ENCODE measurements around the gene FBP1. TPM values are rescaled to one million over a fixed set of nuclear protein-coding genes. Genes with fewer than 3 reads are reported as not detected.
"Not testable (repeated sequence)": the region's sequence is repeated elsewhere in the genome, so short reads cannot be mapped to it uniquely, and the experiment has no call there.

Gene FBP1
- total RNA-seq, 2 experiments from 2014 or later, result 0.82 to 1.2 TPM

DNA sequence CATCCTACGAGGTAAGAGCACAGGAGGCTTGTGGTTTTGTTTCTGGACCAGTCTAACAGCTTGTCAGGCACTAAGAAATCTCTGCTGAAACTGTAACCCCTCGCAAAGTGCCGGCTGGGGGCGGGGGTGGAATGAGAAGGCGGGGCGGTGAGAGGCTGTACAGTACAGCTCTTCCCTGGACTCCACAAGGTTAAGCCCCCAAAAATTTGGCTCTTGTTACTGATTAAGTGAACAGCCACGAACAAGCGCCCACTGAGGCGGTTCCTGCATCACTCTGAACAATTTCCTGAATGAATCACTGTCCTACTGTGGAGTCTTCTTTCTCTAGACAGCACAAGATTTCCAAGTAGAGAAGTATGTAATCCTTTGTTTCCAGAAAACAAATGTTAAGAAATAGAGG, 52.5 kb downstream of the FBP1 start:
- Mint-ChIP-seq H3K27me3 (peaks cover 38% of the 10 kb centered on the region), H3K4me1 (peaks cover 19% of the 10 kb centered on the region), H3K4me3 (no peak overlapping the region), H3K9me3 (no peaks in the 10 kb centered on the region), H3K36me3 (no peaks in the 10 kb centered on the region), H3K27ac (no peak overlapping the region)
- DNase-seq, result no peak

DNA sequence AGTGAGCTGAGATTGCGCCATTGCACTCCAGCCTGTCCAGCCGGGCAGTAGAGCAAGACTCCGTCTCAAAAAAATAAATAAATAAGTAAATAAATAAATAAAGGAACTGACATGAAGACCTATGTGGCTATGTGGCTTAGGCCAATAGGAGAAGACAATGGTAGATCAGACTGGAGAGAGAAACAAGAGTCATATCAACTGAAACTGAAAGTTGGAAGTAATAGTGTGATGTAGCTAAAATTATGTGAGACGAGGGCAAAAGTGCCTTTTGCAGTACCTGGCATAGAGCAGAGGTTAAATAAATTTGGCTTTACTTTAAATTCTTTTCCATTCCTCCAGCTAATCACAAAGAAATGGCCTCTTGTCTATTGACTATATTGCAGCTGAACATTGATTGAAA, 53.0 kb downstream of the FBP1 start:
- Mint-ChIP-seq H3K36me3 (no peaks in the 10 kb centered on the region), H3K27me3 (peaks cover 37% of the 10 kb centered on the region), H3K27ac (no peak overlapping the region), H3K4me3 (no peak overlapping the region), H3K9me3 (no peaks in the 10 kb centered on the region), H3K4me1 (peaks cover 19% of the 10 kb centered on the region)
- no peak for DNase-seq

DNA sequence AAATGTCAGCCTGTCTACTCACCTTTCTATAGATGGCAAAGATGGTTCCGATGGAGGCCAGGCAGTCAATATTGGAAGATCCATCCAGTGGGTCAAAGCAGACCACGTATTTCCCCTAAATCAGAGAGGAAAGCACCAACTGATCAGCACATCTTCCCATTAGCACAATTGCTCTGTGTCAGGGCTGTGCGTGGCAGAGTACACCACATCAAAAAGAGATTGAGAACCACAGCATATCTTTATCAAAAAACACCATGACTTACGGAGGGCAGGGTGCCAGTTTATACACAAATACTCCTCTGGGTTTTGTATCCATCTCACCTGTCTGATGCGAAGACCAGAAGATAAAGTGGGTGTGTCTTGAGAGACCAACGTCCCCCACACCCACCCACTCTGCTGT, 54.8 kb downstream of the FBP1 start:
- Mint-ChIP-seq H3K9me3 (no peaks in the 10 kb centered on the region), H3K27me3 (peaks cover 31% of the 10 kb centered on the region), H3K4me1 (peaks cover 19% of the 10 kb centered on the region), H3K27ac (peak overlapping the region; percentile 35), H3K36me3 (no peaks in the 10 kb centered on the region), H3K4me3 (no peak overlapping the region)
- DNase-seq, result no peak

DNA sequence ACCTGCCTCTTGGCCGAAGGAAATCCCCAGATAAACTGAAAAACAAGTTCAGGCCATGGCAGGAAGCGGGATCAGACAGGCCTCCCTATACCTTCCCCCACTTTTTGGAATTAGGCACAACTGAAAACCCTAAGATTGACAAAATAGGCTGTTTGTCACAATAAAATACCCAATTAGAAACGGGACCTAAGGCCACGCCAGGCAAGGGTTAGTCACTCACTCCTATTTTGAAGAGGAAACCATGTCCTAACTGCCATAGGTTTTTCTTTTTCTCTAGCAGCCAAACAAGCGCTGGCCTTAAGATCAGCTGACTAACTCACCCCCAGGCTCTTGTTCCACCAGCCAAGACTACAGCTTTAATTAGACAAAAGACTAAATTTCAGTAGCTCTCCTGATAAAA, 57.6 kb downstream of the FBP1 start:
- Mint-ChIP-seq H3K27ac (no peak overlapping the region), H3K27me3 (peaks cover 10% of the 10 kb centered on the region), H3K4me3 (no peak overlapping the region), H3K4me1 (peaks cover 20% of the 10 kb centered on the region), H3K36me3 (no peaks in the 10 kb centered on the region), H3K9me3 (no peaks in the 10 kb centered on the region)
- no peak for DNase-seq

DNA sequence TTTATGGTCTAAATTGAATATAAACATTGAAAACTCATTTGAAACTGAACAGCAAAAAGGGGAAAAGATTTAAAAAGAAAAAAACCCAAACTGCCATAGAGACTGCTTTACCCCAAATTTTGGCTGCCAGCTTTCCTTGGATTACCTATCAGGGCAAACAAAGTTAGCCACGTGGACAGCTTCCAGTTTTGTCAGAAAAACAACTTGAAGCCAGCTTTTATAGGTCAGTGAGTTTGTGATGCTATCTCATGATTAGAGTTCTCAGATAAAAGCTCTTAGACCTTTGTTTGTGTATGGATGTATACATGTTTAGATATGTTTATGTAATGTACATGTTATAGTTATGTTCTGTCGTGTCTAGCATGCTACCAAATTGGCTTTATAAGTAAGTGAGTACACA, 61.7 kb downstream of the FBP1 start:
- no peaks in the 10 kb centered on the region for H3K27me3 Mint-ChIP-seq
- H3K36me3 Mint-ChIP-seq, result no peaks in the 10 kb centered on the region
- no peak overlapping the region for H3K4me3 Mint-ChIP-seq
- H3K9me3 Mint-ChIP-seq, result no peaks in the 10 kb centered on the region
- H3K4me1 Mint-ChIP-seq, result peaks cover 2% of the 10 kb centered on the region
- H3K27ac Mint-ChIP-seq, result no peak overlapping the region
- DNase-seq, result no peak

DNA sequence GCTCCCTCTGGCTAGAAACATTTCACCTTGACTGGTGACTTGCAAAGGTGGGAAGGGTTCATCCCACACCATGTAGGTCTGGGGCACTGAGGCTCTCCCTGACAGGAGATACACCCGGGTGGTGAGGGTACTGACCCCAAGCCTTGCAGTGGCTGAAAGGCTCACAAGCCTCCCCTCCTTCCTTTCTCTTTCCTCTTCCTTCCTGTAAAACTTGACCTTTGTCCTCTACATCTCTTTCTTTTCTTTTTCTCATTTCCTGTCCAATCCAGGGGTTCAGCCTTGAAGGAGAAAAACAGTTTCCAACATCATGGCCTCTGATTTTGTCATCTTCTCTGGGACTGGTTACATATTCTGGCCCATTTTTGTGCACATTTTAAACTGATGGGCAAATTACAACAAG, 62.3 kb downstream of the FBP1 start:
- Mint-ChIP-seq H3K4me1 (peaks cover 2% of the 10 kb centered on the region), H3K27me3 (peaks cover 3% of the 10 kb centered on the region), H3K4me3 (no peak overlapping the region), H3K27ac (no peak overlapping the region), H3K9me3 (no peaks in the 10 kb centered on the region), H3K36me3 (no peaks in the 10 kb centered on the region)
- no peak for DNase-seq

DNA sequence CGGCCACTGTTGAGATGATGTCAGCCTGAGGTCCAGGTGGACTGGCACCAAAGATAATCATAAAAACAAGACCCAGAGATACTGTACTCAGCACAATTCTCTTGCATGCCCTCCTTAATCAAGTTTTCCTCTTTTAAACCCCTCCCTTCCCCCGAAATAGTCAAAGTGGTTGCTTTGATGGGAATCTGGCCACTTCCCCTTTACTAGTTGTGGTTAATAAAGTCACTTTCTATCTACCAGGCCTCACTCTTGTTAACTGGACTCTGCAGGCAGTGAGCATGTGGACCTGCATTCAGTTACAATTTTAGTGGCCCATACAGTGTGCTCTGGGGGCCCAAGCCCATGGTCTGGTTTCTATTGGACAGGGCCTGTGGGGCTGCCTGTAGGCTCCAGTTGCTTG, 63.2 kb downstream of the FBP1 start:
- H3K27ac Mint-ChIP-seq, result no peak overlapping the region
- no peak for DNase-seq
- H3K4me1 Mint-ChIP-seq, result peaks cover 2% of the 10 kb centered on the region
- H3K27me3 Mint-ChIP-seq, result peaks cover 5% of the 10 kb centered on the region
- H3K4me3 Mint-ChIP-seq, result no peak overlapping the region
- H3K36me3 Mint-ChIP-seq, result no peaks in the 10 kb centered on the region
- H3K9me3 Mint-ChIP-seq, result no peaks in the 10 kb centered on the region

DNA sequence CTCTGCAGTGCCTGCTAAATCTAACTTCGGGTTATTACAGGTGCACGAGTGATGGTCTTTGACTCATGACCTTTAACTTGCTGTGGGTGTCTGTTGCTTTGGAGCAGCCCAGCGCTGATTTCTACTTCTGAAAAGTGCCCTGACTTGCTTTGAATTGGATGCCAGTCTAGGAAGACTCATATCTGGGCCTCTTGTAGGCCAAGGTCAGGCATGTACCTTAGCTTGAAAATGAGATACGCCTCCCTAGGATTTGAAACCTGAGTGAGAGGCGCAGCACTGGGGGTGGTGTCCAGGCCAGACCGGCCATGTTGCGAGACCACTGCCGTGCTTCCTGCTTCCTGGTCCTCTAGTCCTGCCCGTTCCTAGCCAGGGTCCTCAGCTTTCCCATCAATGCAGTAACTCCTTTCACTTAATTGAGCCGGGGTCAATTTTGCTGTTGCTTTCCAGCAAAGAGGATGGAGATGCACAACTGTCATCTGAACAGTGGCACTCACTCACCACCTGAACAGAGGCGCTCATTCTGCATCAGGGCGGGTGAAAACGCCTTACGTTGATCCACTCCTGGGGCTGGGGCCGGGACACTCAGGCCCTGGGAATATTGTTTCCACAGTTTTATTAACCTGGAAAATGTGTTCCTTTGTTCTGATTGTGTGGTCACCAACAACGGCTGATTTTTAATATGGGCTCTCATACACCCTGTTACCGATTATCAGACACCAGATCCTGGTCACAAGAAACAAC, 70.2 kb downstream of the FBP1 start:
- H3K36me3 Mint-ChIP-seq, result no peaks in the 10 kb centered on the region
- H3K27ac Mint-ChIP-seq, result no peak overlapping the region
- no peaks in the 10 kb centered on the region for H3K9me3 Mint-ChIP-seq
- H3K27me3 Mint-ChIP-seq, result peaks cover 5% of the 10 kb centered on the region
- H3K4me1 Mint-ChIP-seq, result no peaks in the 10 kb centered on the region
- no peak overlapping the region for H3K4me3 Mint-ChIP-seq
- no peak for DNase-seq

DNA sequence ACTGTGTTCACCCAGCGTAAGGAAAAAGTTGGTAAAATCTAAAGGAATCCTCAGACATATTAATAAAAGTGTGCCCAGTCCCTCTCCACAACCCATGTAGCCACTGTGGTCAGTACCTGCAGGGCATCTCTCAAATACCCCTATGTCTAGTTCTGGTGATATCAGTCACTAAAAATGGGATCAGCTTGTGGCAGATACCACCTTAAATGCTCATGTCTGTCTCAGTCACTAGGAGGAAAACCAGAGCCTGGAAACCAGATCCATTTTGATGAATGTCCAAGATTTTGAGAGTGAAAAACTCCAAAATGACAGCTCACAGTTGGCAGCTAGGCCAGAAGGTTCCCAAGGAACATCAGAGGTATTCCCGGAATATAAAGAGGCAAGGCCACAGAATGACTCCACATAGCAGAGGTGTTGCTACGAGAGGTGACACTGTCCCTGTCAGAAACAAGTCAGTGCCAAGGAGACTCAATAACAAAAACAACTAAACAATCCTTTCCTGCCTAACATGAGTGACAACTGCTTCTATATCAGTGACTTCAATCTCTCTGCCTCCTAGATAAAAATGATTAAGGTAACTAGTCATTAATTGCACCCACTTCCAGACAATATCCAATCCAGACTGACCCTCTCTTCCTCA, 70.9 kb downstream of the FBP1 start:
- no peaks in the 10 kb centered on the region for H3K4me1 Mint-ChIP-seq
- DNase-seq, result no peak
- no peak overlapping the region for H3K4me3 Mint-ChIP-seq
- H3K9me3 Mint-ChIP-seq, result peaks cover 2% of the 10 kb centered on the region
- H3K27ac Mint-ChIP-seq, result no peak overlapping the region
- no peaks in the 10 kb centered on the region for H3K36me3 Mint-ChIP-seq
- H3K27me3 Mint-ChIP-seq, result peaks cover 5% of the 10 kb centered on the region

DNA sequence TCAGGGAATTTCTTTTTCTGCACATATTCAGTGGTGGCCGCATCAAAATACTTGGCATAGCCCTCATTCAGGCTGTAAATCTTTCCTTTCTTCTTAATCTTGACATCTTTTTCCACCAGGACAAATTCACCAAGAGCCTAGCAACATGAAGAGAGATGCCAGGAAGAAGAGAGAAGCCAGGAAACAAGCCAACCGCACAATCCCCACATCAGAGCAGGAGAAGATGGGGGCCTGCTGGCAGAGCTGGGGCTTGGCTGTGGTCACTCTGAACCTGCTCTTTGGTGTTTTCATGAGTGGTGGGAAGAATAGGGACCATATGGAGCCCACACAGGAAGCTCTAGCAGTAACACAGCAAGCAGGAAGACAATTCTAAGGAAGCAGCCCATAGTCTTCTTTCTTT, 72.0 kb downstream of the FBP1 start:
- no peak overlapping the region for H3K4me3 Mint-ChIP-seq
- no peak for DNase-seq
- H3K27me3 Mint-ChIP-seq, result peaks cover 10% of the 10 kb centered on the region
- H3K9me3 Mint-ChIP-seq, result peaks cover 2% of the 10 kb centered on the region
- H3K27ac Mint-ChIP-seq, result no peak overlapping the region
- H3K4me1 Mint-ChIP-seq, result no peaks in the 10 kb centered on the region
- H3K36me3 Mint-ChIP-seq, result no peaks in the 10 kb centered on the region

DNA sequence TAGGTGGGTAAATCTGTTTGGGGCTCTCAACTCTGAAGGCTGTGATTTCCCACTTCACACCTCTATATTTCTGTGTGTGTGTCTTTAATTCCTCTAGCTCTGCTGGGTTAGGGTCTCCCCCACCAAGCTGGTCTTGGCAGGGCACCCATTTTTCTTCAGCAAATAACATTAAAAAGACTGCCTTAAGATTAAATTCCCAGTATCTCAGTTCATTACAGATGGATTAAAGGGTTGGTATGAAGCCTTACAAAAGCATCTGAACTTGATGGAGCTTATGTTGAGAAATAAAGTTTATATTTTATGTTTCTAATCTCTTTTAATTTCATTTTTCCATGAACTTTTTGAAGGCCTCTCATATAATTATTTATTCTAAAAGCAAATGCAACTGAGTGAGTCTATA, 72.8 kb downstream of the FBP1 start:
- H3K4me3 Mint-ChIP-seq, result no peak overlapping the region
- H3K4me1 Mint-ChIP-seq, result no peaks in the 10 kb centered on the region
- DNase-seq, result no peak

DNA sequence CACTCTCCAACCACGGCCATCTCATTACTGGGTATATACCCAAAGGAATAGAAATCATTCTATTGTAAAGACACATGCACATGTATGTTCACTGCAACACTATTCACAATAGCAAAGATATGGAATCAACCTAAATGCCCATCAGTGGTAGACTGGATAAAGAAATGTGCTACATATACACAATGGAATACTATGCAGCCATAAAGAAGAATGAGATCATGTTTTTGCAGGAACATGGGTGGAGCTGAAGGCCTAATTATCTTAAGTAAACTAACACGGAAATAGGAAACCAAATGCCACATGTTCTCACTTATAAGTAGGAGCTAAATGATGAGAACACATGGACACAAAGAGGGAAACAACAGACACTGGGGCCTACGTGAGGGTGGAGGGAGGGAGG, 75.0 kb downstream of the FBP1 start:
- H3K4me1 Mint-ChIP-seq, H3K27ac Mint-ChIP-seq, H3K36me3 Mint-ChIP-seq, DNase-seq, H3K4me3 Mint-ChIP-seq, H3K9me3 Mint-ChIP-seq: not testable (repeated sequence)
- H3K27me3 Mint-ChIP-seq, result peaks cover 13% of the 10 kb centered on the region

More for the DNA sequence above, 72.8 kb downstream of the FBP1 start:
- peaks cover 10% of the 10 kb centered on the region for H3K27me3 Mint-ChIP-seq
- no peak overlapping the region for H3K27ac Mint-ChIP-seq
- no peaks in the 10 kb centered on the region for H3K36me3 Mint-ChIP-seq
- H3K9me3 Mint-ChIP-seq, result peaks cover 2% of the 10 kb centered on the region

DNA sequence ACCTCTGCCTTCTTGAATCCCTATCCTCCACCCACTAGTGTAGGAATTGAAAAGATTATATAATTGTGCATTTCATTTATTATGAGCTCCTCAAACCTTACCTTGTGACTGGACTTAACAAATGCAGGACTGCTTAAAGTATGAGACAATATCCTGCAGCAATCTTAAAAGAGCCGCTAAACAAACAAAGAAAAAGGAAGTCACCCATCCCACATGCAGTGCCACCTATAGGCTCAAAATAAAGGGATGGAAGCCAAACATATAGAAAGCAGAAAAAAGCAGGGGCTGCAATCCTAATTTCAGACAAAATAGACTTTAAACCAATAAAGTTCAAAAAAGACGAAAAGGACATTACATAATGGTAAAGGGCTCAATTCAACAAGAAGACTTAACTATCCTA, 75.8 kb downstream of the FBP1 start:
- Mint-ChIP-seq H3K27me3 (peaks cover 13% of the 10 kb centered on the region), H3K27ac (no peak overlapping the region), H3K36me3 (no peaks in the 10 kb centered on the region), H3K9me3 (peaks cover 2% of the 10 kb centered on the region), H3K4me1 (no peaks in the 10 kb centered on the region), H3K4me3 (no peak overlapping the region)
- no peak for DNase-seq

DNA sequence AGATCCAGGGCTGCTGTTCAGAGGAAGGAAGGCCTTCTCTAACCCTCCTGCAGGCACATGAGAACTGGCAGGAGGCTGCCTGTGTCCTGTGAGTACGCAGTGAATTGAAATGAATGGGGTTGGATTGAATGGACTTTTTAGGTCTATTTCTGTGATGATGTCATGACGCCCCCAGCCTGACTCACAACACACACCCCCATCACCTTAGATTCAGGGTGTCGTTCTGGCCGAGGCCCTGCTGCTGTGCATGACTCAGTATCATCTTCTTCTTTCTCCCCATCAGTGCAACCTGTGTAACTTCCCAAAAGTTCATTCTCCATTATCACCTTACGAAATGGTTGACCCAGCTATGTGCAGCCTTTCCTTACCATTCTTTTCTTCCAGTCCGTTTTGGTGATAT, 79.1 kb downstream of the FBP1 start:
- H3K27me3 Mint-ChIP-seq, result peaks cover 13% of the 10 kb centered on the region
- H3K4me3 Mint-ChIP-seq, result no peak overlapping the region
- no peaks in the 10 kb centered on the region for H3K36me3 Mint-ChIP-seq
- H3K4me1 Mint-ChIP-seq, result no peaks in the 10 kb centered on the region
- DNase-seq, result no peak
- no peak overlapping the region for H3K27ac Mint-ChIP-seq
- H3K9me3 Mint-ChIP-seq, result peaks cover 2% of the 10 kb centered on the region

DNA sequence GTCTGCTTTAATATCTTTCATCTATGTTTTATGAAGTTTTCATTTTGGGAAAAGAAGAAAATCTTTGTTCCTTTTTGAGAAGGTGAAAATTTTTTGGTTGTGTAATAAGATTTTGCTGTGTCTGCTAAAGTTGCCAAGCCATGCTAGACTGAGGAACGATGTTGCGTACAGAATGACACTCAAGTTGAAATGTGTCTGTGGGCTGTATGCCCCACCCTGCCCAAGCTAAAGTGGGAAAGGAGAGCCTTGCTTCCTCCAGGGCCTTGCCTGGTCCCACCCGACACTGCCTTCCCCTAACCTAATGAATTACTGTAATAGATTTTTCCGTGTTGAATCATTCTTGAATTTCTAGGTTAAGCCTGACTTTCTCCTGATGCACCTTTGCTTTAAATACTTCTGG, 81.9 kb downstream of the FBP1 start:
- peaks cover 9% of the 10 kb centered on the region for H3K27me3 Mint-ChIP-seq
- H3K27ac Mint-ChIP-seq, result no peak overlapping the region

More for the DNA sequence above, 81.9 kb downstream of the FBP1 start:
- no peaks in the 10 kb centered on the region for H3K9me3 Mint-ChIP-seq
- H3K4me3 Mint-ChIP-seq, result no peak overlapping the region
- H3K36me3 Mint-ChIP-seq, result no peaks in the 10 kb centered on the region
- H3K4me1 Mint-ChIP-seq, result no peaks in the 10 kb centered on the region
- no peak for DNase-seq

All from activated naive CD8-positive, alpha-beta T cell treated with anti-CD3 and anti-CD28 coated beads for 36 hours (primary cell).